ENCODE measurements around the gene ARMC2. TPM values are rescaled to one million over a fixed set of nuclear protein-coding genes. Genes with fewer than 3 reads are reported as not detected.
A peak's percentile ranks its signal among the peaks of the same experiment; 100 is the strongest.

ARMC2 gene
- total RNA-seq, 2 experiments from 2014 or later: 2.7 to 4.6 TPM

DNA sequence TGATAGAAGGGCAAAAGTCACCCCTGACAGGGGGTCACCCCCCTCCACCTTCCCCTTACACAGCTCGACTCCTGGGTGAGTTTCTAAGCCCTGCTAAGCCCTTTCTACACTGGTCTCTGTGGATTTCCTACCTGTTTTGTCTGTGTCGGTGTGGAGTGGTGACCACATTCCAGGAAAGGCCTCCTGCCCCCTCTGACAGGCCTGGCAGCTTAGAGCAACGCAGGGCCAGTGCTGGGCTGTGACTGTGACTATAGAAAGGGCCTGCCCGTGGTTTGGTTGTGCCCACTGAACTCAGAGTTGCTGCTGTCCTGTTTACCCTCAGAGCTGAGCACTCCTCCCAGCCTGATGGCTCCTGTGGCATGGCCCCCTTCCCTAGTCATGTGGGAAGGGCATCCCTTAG, 109.0 kb downstream of the ARMC2 start:
- intact Hi-C loops (cut with micrococcal nuclease): no loop called here
- Mint-ChIP-seq H3K27ac (no peak overlapping the region), H3K36me3 (ENCODE audit: low read depth) (no peaks in the 10 kb centered on the region), H3K27me3 (no peaks in the 10 kb centered on the region), H3K4me3 (no peak overlapping the region), H3K9me3 (no peaks in the 10 kb centered on the region), H3K4me1 (ENCODE audit: low read depth) (peaks cover 18% of the 10 kb centered on the region)
- POLR2A ChIA-PET: interaction anchor here (1.2 kb wide), 1 partner anchor 36 kb away, joined by 4 read pairs; no protein-coding TSS in a partner anchor
- TF ChIP-seq, protein P1, sequence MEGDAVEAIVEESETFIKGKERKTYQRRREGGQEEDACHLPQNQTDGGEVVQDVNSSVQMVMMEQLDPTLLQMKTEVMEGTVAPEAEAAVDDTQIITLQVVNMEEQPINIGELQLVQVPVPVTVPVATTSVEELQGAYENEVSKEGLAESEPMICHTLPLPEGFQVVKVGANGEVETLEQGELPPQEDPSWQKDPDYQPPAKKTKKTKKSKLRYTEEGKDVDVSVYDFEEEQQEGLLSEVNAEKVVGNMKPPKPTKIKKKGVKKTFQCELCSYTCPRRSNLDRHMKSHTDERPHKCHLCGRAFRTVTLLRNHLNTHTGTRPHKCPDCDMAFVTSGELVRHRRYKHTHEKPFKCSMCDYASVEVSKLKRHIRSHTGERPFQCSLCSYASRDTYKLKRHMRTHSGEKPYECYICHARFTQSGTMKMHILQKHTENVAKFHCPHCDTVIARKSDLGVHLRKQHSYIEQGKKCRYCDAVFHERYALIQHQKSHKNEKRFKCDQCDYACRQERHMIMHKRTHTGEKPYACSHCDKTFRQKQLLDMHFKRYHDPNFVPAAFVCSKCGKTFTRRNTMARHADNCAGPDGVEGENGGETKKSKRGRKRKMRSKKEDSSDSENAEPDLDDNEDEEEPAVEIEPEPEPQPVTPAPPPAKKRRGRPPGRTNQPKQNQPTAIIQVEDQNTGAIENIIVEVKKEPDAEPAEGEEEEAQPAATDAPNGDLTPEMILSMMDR (IDR thresholded peaks at IDR 0.05): no peak
- no peak for ATAC-seq
- DNase-seq: no peak
- CTCF ChIA-PET: interaction anchor here (0.5 to 2.0 kb wide), 2 partner anchors 14 to 333 kb away, joined by 3 to 5 read pairs; no protein-coding TSS in a partner anchor

DNA sequence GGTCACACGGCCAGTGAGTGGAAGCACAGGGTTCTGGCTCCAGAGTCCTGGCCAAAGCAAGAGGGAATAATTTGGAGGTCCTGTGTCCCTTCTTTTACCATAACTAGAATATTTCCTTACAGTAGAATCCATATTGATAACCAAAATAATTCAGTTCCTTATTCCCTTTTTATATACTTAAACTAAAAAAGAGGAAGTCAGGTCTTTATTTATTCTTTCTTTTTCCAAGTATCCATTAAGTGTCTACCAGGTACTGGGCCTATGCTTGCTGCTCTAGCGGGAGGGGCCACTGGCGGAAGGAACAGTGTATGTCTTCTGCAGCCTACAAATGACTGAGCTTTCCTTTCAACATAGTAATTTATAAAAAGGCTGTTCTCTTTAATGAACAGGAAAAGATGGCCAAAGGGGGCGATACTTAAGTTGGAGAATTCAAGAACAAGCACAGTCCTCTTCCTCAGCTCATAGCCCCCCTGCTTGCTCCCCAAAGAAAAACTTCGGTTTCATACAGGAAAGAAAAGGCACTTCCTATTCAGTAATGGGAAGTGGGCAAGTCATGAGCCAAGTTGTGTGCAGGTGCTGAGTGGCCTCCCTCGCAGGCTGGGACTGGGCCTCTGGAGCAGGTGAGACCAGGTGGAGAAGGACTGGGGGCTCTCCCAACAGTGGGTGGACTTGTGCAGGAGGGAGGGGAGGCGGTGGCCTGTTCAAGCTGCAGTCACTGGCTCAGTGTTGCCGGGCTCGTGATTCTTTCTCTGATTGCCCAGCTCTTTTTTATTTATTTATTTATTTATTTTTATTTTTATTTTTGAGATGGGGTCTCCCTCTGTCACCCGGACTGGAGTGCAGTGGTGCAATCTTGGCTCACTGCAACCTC, 110.9 kb downstream of the ARMC2 start:
- intact Hi-C loops (cut with micrococcal nuclease): no loop called here
- POLR2A ChIA-PET: no interaction called here
- H3K4me3 Mint-ChIP-seq: no peak overlapping the region
- TF ChIP-seq, protein P1 (IDR thresholded peaks at IDR 0.05): no peak
- no peaks in the 10 kb centered on the region for H3K36me3 Mint-ChIP-seq (ENCODE audit: low read depth)
- DNase-seq (no peak), ATAC-seq (no peak)
- no peak overlapping the region for H3K27ac Mint-ChIP-seq
- peaks cover 18% of the 10 kb centered on the region for H3K4me1 Mint-ChIP-seq (ENCODE audit: low read depth)
- H3K9me3 Mint-ChIP-seq: no peaks in the 10 kb centered on the region
- H3K27me3 Mint-ChIP-seq: no peaks in the 10 kb centered on the region
- CTCF ChIA-PET: interaction anchor here (0.8 to 1.5 kb wide), 2 partner anchors 51 to 114 kb away, joined by 3 read pairs; no protein-coding TSS in a partner anchor

DNA sequence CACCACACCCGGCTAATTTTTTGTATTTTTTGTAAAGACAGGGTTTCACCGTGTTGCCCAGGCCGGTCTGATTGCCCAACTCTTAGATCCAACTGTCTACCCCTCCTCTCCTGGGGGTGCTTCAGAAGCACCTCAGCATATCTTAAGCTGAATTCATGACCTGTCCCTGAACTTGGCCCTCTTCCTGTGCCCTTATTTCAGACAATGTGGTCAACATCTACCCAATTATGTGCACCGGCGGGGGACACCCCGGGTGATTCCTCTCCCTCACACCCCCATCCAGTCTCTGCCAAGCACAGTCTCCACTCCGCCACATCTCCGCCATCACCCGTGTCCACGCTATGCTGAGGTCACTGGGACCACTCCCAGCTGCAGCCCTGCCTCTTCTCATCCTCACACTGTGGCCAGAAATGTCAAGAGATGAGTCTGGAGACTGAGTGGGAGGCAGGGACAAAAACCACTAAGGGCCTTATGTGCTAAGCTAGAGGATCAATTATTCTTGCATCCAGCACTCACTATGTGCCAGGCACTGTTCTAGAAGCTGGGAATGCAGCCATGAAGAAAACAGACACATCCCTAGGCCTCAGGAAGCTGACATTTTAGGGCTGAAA, 111.9 kb downstream of the ARMC2 start:
- intact Hi-C loops (cut with micrococcal nuclease): no loop called here
- Mint-ChIP-seq H3K27ac (no peak overlapping the region), H3K4me1 (ENCODE audit: low read depth) (peaks cover 17% of the 10 kb centered on the region), H3K36me3 (ENCODE audit: low read depth) (no peaks in the 10 kb centered on the region), H3K4me3 (no peak overlapping the region), H3K27me3 (no peaks in the 10 kb centered on the region), H3K9me3 (no peaks in the 10 kb centered on the region)
- TF ChIP-seq, protein P1 (IDR thresholded peaks at IDR 0.05): no peak
- ChIA-PET POLR2A (no interaction called here), CTCF (no interaction called here)
- DNase-seq (peak; percentile 21), ATAC-seq (peak; percentile 47)

DNA sequence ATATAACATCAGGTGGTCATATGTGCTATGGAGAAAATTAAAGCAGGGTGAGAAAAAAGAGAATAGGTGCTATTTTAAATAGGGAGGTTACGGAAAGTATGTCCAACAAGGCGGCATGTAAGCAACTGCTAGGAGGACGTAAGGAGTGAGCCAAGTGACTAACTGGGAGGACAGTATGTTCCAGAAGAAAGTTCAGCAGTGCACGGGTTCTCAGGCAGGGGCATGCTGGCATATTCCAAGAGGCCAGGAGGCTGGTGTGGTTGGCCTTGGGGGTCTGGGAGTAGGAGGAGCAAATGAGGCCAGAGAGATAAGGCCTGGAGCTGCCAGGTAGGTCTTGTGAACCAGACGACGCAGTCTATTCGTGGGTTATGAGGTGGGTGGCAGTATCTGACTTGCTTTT, 112.4 kb downstream of the ARMC2 start:
- peaks cover 13% of the 10 kb centered on the region for H3K4me1 Mint-ChIP-seq (ENCODE audit: low read depth)
- H3K27ac Mint-ChIP-seq: no peak overlapping the region
- no peak overlapping the region for H3K4me3 Mint-ChIP-seq
- no peaks in the 10 kb centered on the region for H3K27me3 Mint-ChIP-seq
- intact Hi-C loops (cut with micrococcal nuclease): no loop called here
- POLR2A ChIA-PET: no interaction called here
- no peak for ATAC-seq
- no peaks in the 10 kb centered on the region for H3K36me3 Mint-ChIP-seq (ENCODE audit: low read depth)
- no peak for DNase-seq
- CTCF ChIA-PET: no interaction called here
- no peaks in the 10 kb centered on the region for H3K9me3 Mint-ChIP-seq
- TF ChIP-seq, protein P1 (IDR thresholded peaks at IDR 0.05): no peak

DNA sequence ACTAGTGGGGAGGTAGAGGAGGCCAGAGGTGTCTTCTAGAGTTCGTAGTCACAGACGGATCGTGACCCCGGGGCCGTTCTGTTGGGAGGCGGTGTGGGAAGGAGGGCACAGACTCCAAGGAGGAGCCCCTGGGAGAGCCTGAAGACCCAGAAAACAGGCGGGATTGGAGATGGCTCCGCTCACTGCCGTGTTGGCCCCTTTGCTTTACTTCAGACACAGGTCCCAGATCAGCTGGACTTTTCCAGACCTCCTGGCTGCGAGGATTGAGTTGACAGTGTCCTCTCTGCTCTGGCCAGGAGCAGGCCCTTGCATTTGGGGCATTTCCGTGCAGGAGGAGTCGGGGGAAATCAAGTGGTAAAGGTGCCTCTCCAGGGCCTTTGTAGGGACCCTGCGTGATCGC, 112.9 kb downstream of the ARMC2 start:
- no peak overlapping the region for H3K4me3 Mint-ChIP-seq
- peaks cover 10% of the 10 kb centered on the region for H3K4me1 Mint-ChIP-seq (ENCODE audit: low read depth)
- intact Hi-C loops (cut with micrococcal nuclease): no loop called here
- no peaks in the 10 kb centered on the region for H3K27me3 Mint-ChIP-seq
- ATAC-seq (no peak), DNase-seq (no peak)
- CTCF ChIA-PET: interaction anchor here (0.9 kb wide), 1 partner anchor 26 kb away, joined by 3 read pairs; no protein-coding TSS in a partner anchor
- POLR2A ChIA-PET: no interaction called here
- no peaks in the 10 kb centered on the region for H3K9me3 Mint-ChIP-seq
- TF ChIP-seq, protein P1 (IDR thresholded peaks at IDR 0.05): no peak
- H3K27ac Mint-ChIP-seq: no peak overlapping the region
- no peaks in the 10 kb centered on the region for H3K36me3 Mint-ChIP-seq (ENCODE audit: low read depth)
